NCI-H524 treated with DMSO at 0.1 percent for 48 hours (cell line): Measurements from ENCODE around the gene CWF19L2.

Experiments used
- DNase-seq: peaks from one replicate; lab custom pipeline; 2025; lab: John Stamatoyannopoulos, UW

Gene CWF19L2

DNA sequence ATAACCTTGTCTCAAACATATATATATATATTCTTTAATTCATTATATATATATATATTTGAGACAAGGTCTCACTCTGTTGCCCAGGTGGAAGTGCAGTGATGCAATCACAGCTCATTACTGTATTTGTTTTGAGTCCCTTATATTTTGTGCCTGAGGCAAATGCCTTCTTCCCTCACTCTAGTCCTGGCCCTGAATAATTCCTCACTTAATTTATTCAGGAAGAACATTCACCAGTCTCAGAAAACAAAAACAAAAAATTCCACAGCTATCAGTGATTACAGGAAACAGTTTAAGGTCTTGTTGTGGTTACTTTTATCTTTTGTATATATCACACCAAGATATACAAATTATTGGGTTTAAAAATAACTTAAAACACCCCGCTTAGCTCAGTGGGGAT is 155.7 kb downstream of the CWF19L2 start:
- DNase-seq, result no peak

DNA sequence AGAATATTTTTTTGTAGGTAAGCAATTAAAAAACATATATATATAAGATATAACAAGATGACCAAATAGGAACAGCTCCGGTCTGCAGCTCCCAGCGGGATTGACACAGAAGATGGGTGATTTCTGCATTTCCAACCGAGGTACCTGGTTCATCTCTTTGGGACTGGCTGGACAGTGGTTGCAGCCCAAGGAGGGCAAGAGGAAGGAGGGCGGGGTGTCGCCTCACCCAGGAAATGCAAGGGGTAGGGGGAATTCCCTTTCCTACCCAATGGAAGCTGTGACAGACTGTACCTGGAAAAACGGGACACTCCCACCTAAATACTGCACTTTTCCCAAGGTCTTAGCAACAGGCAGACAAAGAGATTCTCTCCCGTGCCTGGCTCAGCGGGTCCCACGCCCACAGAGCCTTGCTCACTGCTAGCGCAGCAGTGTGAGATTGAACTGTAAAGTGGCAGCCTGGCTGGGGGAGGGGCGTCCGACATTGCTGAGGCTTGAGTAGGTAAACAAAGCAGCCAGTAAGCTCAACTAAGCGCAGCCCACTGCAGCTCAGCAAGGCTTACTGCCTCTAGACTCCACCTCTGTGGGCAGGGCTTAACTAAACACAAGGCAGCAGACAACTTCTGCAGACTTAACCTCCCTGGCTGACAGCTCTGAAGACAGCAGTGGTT is 163.8 kb downstream of the CWF19L2 start:
- no peak for DNase-seq

DNA sequence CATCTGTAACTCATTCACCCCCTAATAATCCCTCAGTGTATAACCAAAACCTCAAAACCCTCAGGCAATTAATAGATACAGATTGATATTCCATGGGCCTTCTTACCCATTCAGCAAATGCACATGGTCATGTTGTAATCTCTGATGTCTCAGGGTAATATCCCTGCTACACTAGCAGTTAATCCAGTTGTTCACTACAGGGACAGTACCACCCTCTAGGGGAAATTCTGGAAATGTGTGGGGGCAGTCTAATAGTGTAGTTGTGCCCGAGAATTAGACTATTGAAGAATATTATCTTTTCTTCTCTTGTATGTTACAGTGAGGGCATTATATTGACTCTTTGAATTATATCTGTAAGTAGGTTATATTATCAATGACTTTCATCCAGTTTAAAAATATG is 175.4 kb downstream of the CWF19L2 start:
- DNase-seq, result no peak
